HEK293 (cell line): ENCODE data around the gene SP7.
"Not testable (repeated sequence)": the region's sequence is repeated elsewhere in the genome, so short reads cannot be mapped to it uniquely, and the experiment has no call there.

Experiments
- CTCF ChIA-PET: fragments of 350-600 bp; formaldehyde crosslinking; extraction: SDS; loops from one replicate; lab custom pipeline; 2021; ENCODE audit warnings: antibody characterized with exemption; lab: Yijun Ruan, JAX
- POLR2A ChIA-PET: fragments of 300-600 bp; formaldehyde crosslinking; extraction: SDS; loops from one replicate; lab custom pipeline; 2020; ENCODE audit warnings: antibody characterized with exemption, inconsistent platforms; lab: Yijun Ruan, JAX
- H3K27ac ChIP-seq: fragments of 200-500 bp; sonication (Bioruptor generic); 2 replicates; pipeline ENCODE4 v1.5.1; 2014; ENCODE audit warnings: low read depth, low read length, control low read depth, inconsistent platforms; ENCODE audit errors: extremely low read depth
- H3K36me3 ChIP-seq, 2 experiments: fragments of 200-500 bp in 1 of 2; sonication (Bioruptor generic) in 1 of 2; 1 replicate in 1 of 2; 2 replicates in 1 of 2; pipeline ENCODE4 v1.5.1; 2014 to 2017; ENCODE audit warnings: inconsistent platforms in 2 of 2, low read length in 2 of 2; ENCODE audit not compliant: control insufficient read depth in 2 of 2, insufficient read depth in 1 of 2
- H3K4me1 ChIP-seq: fragments of 200-500 bp; sonication (Bioruptor generic); 2 replicates; pipeline ENCODE4 v1.5.1; 2014; ENCODE audit warnings: mild to moderate bottlenecking, low read length, inconsistent platforms; ENCODE audit not compliant: control insufficient read depth, insufficient read depth
- H3K4me3 ChIP-seq: 2 replicates; pipeline ENCODE4 v1.5.1; 2011; ENCODE audit warnings: low read depth, mild to moderate bottlenecking, control low read depth, low read length, moderate library complexity
- H3K9me3 ChIP-seq: fragments of 200-500 bp; sonication (Bioruptor generic); 2 replicates; pipeline ENCODE4 v1.5.1; 2014; ENCODE audit warnings: low read depth, low read length, inconsistent platforms; ENCODE audit not compliant: control insufficient read depth, insufficient read depth
- KLF1 ChIP-seq: fragments of 450-650 bp; formaldehyde crosslinking; IDR thresholded peaks from 2 replicates; pipeline ENCODE4 v1.5.1; 2016; ENCODE audit warnings: missing biosample characterization, missing genetic modification characterization
- RBAK ChIP-seq: fragments of 450-650 bp; formaldehyde crosslinking; IDR thresholded peaks from 2 replicates; pipeline ENCODE4 v1.5.1; 2016; ENCODE audit warnings: missing biosample characterization, missing genetic modification characterization
- SETDB1 ChIP-seq: IDR thresholded peaks from one replicate; pipeline ENCODE4 v1.6.1; 2017; ENCODE audit warnings: mild to moderate bottlenecking, low read length, moderate library complexity, mixed read lengths; ENCODE audit not compliant: insufficient read length
- ZBTB1 ChIP-seq: fragments of 450-650 bp; formaldehyde crosslinking; IDR thresholded peaks from 2 replicates; pipeline ENCODE4 v1.5.1; 2016; ENCODE audit warnings: missing biosample characterization, missing genetic modification characterization
- ZBTB10 ChIP-seq: fragments of 450-650 bp; formaldehyde crosslinking; IDR thresholded peaks from 2 replicates; pipeline ENCODE4 v1.5.1; 2016; ENCODE audit warnings: missing biosample characterization, missing genetic modification characterization
- ZBTB11 ChIP-seq: fragments of 450-650 bp; formaldehyde crosslinking; conservative IDR thresholded peaks from 2 replicates; pipeline ENCODE4 v1.5.1; 2016; ENCODE audit warnings: low read depth, missing biosample characterization, missing genetic modification characterization
- ZNF121 ChIP-seq: fragments of 450-650 bp; formaldehyde crosslinking; IDR thresholded peaks from 2 replicates; pipeline ENCODE4 v1.5.1; 2016; ENCODE audit warnings: missing biosample characterization, missing genetic modification characterization
- ZNF132 ChIP-seq: fragments of 450-650 bp; formaldehyde crosslinking; IDR thresholded peaks from 2 replicates; pipeline ENCODE4 v1.5.1; 2017; ENCODE audit warnings: missing biosample characterization, missing genetic modification characterization, borderline replicate concordance
- ZNF148 ChIP-seq: fragments of 450-650 bp; formaldehyde crosslinking; IDR thresholded peaks from 2 replicates; pipeline ENCODE4 v1.5.0; 2017; ENCODE audit warnings: missing biosample characterization, missing genetic modification characterization, borderline replicate concordance
- ZNF155 ChIP-seq: fragments of 450-650 bp; formaldehyde crosslinking; IDR thresholded peaks from 2 replicates; pipeline ENCODE4 v1.5.1; 2016; ENCODE audit warnings: missing biosample characterization, missing genetic modification characterization
- ZNF19 ChIP-seq: fragments of 450-650 bp; formaldehyde crosslinking; IDR thresholded peaks from 2 replicates; pipeline ENCODE4; 2016; ENCODE audit warnings: missing biosample characterization, missing genetic modification characterization, low read depth
- ZNF211 ChIP-seq: fragments of 450-650 bp; formaldehyde crosslinking; IDR thresholded peaks from 2 replicates; pipeline ENCODE4 v1.5.1; 2016; ENCODE audit warnings: low read depth, missing biosample characterization, missing genetic modification characterization
- ZNF280C ChIP-seq: fragments of 450-650 bp; formaldehyde crosslinking; IDR thresholded peaks from 2 replicates; pipeline ENCODE4 v1.5.1; 2016; ENCODE audit warnings: missing biosample characterization, missing genetic modification characterization
- ZNF350 ChIP-seq: fragments of 450-650 bp; formaldehyde crosslinking; IDR thresholded peaks from 2 replicates; pipeline ENCODE4 v1.5.0; 2017; ENCODE audit warnings: missing biosample characterization, mild to moderate bottlenecking, missing genetic modification characterization
- ZNF580 ChIP-seq: fragments of 450-650 bp; formaldehyde crosslinking; IDR thresholded peaks from 2 replicates; pipeline ENCODE4 v1.5.1; 2016; ENCODE audit warnings: missing biosample characterization, missing genetic modification characterization
- ZNF610 ChIP-seq: fragments of 450-650 bp; formaldehyde crosslinking; IDR thresholded peaks from 2 replicates; pipeline ENCODE4 v1.5.1; 2016; ENCODE audit warnings: missing biosample characterization, missing genetic modification characterization, borderline replicate concordance
- ZSCAN23 ChIP-seq: fragments of 450-650 bp; formaldehyde crosslinking; IDR thresholded peaks from 2 replicates; pipeline ENCODE4 v1.5.1; 2016; ENCODE audit warnings: missing biosample characterization, missing genetic modification characterization
- ZXDB ChIP-seq: fragments of 450-650 bp; formaldehyde crosslinking; IDR thresholded peaks from 2 replicates; pipeline ENCODE4 v1.5.1; 2016; ENCODE audit warnings: missing biosample characterization, missing genetic modification characterization

SP7 gene

GRCh38 chr12:53332339-53332738 lies 3.8 kb downstream of the SP7 start:
- not testable (repeated sequence) for H3K4me1 ChIP-seq, H3K9me3 ChIP-seq, H3K4me3 ChIP-seq, H3K36me3 ChIP-seq, H3K27ac ChIP-seq
- ChIA-PET CTCF (interaction anchor here (1.0 to 12.7 kb wide), 3 partner anchors 9 to 177 kb away, joined by 3 to 156 read pairs (median 3); no protein-coding TSS in a partner anchor), POLR2A (interaction anchor here (1.1 to 2.4 kb wide), 2 partner anchors 11 to 48 kb away, joined by 3 to 7 read pairs; partner anchors contain the start of genes AAAS and SP1)
- peak; percentile 98 for TF ChIP-seq ZNF121 (tag by site-specific recombination)

- TF ChIP-seq ZNF610 (tag by site-specific recombination) (no peak), ZNF211 (no peak), KLF1 (no peak), ZNF19 (tag by site-specific recombination) (no peak), ZSCAN23 (tag by site-specific recombination) (no peak), ZNF132 (tag by site-specific recombination) (no peak), ZNF280C (tag by site-specific recombination) (no peak), ZBTB11 (tag by site-specific recombination) (no peak), ZNF155 (tag by site-specific recombination) (no peak), SETDB1 (no peak), ZNF580 (no peak), ZNF148 (tag by site-specific recombination) (no peak), ZNF350 (tag by site-specific recombination) (no peak), RBAK (tag by site-specific recombination) (no peak), ZBTB10 (no peak), ZBTB1 (tag by site-specific recombination) (no peak), ZXDB (no peak)
- ChIA-PET POLR2A (interaction anchor here (1.4 kb wide), 1 partner anchor 9 kb away, joined by 5 read pairs; the partner anchor contains the start of gene AAAS), CTCF (interaction anchor here (0.6 to 12.7 kb wide), 4 partner anchors 8 to 22 kb away, joined by 3 to 156 read pairs (median 4); no protein-coding TSS in a partner anchor)
- Histone ChIP-seq H3K36me3 (no peaks in the 10 kb centered on the region), H3K9me3 (no peaks in the 10 kb centered on the region), H3K4me1 (no peaks in the 10 kb centered on the region), H3K4me3 (no peak overlapping the region), H3K27ac (no peak overlapping the region)
Observed at GRCh38 chr12:53330671-53331070, 5.5 kb downstream of the SP7 start.
